T-helper 17 cell (primary cell): Measurements from ENCODE around the gene POLD2. TPM values are rescaled to one million over a fixed set of nuclear protein-coding genes. Genes with fewer than 3 reads are reported as not detected.

ENCODE experiments used
- ATAC-seq: fragments of 150-1000 bp; cut with Tn5 transposase; 2 replicates; pipeline ENCODE4 v1.10.0; 2021; ENCODE audit warnings: mild to moderate bottlenecking, moderate library complexity
- DNase-seq, 3 donors: peaks; one replicate each; pipeline versions ENCODE4 v3.0.0 to v3.0.0-alpha.2; 2020 to 2021
- H3K9me3 ChIP-seq: one replicate; pipeline ENCODE4 v1.7.0; 2013; ENCODE audit warnings: low read length, mild to moderate bottlenecking; ENCODE audit not compliant: control insufficient read depth, poor library complexity, severe bottlenecking
- H3K27ac Mint-ChIP-seq: one replicate; pipeline ENCODE4 v1.8.0; 2022; ENCODE audit warnings: mild to moderate bottlenecking, moderate library complexity, mixed read lengths
- H3K27me3 Mint-ChIP-seq: one replicate; pipeline ENCODE4 v1.8.0; 2022; ENCODE audit warnings: mixed read lengths
- H3K36me3 Mint-ChIP-seq: one replicate; pipeline ENCODE4 v1.8.0; 2022; ENCODE audit warnings: low read depth, mixed read lengths
- H3K4me1 Mint-ChIP-seq: one replicate; pipeline ENCODE4 v1.8.0; 2022; ENCODE audit warnings: mild to moderate bottlenecking, mixed read lengths
- H3K4me3 Mint-ChIP-seq: one replicate; pipeline ENCODE4 v1.8.0; 2022; ENCODE audit warnings: mild to moderate bottlenecking, moderate library complexity, mixed read lengths
- total RNA-seq, 4 donors: library from RNA in 2 of 4; stranded (reverse) in 2 of 4; gene quantifications; one replicate each; pipeline ENCODE4 v1.2.3 and lab custom pipeline; 2022 to 2026

Gene POLD2
- total RNA-seq, 2 donors from 2014 or later: 46.3 to 53.3 TPM

DNA sequence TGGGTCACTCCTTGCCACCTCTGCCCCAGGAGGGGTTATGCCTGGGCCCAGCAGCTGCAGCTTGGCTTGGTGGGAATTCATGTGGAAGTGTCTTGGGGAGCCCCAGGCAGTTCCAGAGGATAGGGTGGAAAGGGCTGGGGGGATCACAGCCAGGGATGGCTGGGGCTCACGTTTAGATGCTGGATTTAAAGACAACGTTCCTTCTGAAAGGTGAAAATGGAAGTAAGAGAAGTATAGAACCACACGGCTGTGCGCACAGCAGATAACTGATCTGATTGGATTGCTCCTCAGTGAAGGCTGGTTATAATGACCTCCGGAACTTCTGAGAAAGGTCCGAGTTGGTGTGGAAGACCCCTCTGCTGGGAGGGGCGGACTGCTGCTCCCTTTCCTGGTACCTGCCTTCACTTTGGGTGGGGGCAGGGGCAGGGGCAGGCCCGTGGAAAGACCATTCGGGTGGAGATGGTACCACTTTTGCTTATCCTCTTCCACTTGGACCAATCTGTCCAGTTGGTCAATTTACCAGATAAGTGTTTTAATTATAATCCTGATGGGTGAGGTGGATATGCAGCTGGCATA is 25.7 kb upstream of the POLD2 start:
- ATAC-seq (no peak), DNase-seq (no peak)
- H3K36me3 Mint-ChIP-seq: no peaks in the 10 kb centered on the region
- no peak overlapping the region for H3K27ac Mint-ChIP-seq
- H3K4me1 Mint-ChIP-seq: peaks cover 6% of the 10 kb centered on the region
- no peaks in the 10 kb centered on the region for H3K27me3 Mint-ChIP-seq
- H3K4me3 Mint-ChIP-seq: no peak overlapping the region
- H3K9me3 ChIP-seq: no peaks in the 10 kb centered on the region

DNA sequence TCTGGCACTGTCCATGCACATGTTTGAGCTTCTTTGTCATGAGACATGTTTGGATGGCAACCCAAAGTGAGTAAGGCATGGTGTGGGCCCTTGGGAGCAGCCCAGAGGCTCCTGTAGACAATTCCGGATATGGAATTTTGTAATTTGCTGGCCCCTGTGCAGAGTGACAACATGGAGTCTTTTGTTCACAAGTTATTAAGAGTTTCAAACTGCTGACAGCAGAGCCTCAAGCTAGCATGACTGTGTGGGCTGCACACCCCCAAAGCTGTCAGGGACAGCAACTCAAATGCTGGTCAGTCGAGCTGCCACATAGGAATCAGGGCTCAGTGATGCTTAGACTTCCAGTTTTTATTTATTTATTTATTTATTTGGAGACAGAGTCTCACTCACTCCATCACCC is 24.8 kb upstream of the POLD2 start:
- Mint-ChIP-seq H3K4me3 (peak overlapping the region; percentile 61), H3K27ac (no peak overlapping the region), H3K36me3 (no peaks in the 10 kb centered on the region), H3K4me1 (peaks cover 6% of the 10 kb centered on the region), H3K27me3 (no peaks in the 10 kb centered on the region)
- DNase-seq (no peak), ATAC-seq (no peak)
- no peaks in the 10 kb centered on the region for H3K9me3 ChIP-seq

DNA sequence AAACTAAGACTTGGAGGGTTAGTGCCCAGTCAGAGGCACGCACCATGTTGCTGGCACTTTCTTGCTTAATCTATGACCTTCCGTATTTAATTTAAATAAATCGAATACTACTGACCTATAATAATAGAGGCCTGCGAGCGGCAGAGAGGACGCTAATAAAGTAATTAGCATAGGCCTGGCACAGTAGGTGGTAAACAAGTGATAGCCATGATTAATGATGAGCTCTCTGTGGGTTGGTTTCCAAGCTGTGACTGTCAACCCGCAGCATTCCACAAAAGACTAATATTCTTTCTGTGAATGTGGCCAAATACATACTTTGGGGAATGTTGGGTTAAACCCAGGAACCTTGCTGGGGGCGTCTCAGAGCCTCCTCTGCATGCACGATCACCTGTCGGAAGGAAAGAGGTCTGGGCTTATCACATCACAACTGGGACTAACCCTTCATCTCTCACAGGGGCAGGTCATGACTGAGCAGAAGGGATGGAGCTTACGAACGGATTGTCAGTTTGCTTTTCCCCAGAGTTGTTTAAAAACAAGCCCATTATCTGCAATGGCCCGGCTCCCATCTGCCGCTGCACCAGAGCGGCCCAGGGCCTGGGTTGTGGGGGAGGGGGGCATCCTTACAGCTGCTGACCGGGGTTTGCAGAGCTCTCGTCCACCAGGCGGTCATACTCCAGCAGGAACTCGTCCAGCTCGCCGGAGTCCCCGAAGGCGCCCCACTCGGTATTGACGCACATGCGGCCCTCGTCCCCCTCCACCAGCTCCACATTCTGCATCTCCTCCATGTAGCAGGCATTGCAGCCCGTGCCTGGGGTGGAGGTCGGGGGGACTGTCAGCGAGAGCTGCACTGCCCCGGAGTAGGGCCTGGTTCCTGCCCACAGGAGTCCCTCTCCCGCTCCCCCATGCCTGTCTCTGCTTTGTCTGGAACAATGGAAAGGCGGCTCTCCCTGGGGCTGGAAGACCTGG is 24.0 kb upstream of the POLD2 start:
- Mint-ChIP-seq H3K4me3 (peak overlapping the region; percentile 61), H3K4me1 (peaks cover 6% of the 10 kb centered on the region), H3K36me3 (no peaks in the 10 kb centered on the region), H3K27ac (no peak overlapping the region), H3K27me3 (no peaks in the 10 kb centered on the region)
- ATAC-seq: no peak
- no peaks in the 10 kb centered on the region for H3K9me3 ChIP-seq
- DNase-seq: no peak

DNA sequence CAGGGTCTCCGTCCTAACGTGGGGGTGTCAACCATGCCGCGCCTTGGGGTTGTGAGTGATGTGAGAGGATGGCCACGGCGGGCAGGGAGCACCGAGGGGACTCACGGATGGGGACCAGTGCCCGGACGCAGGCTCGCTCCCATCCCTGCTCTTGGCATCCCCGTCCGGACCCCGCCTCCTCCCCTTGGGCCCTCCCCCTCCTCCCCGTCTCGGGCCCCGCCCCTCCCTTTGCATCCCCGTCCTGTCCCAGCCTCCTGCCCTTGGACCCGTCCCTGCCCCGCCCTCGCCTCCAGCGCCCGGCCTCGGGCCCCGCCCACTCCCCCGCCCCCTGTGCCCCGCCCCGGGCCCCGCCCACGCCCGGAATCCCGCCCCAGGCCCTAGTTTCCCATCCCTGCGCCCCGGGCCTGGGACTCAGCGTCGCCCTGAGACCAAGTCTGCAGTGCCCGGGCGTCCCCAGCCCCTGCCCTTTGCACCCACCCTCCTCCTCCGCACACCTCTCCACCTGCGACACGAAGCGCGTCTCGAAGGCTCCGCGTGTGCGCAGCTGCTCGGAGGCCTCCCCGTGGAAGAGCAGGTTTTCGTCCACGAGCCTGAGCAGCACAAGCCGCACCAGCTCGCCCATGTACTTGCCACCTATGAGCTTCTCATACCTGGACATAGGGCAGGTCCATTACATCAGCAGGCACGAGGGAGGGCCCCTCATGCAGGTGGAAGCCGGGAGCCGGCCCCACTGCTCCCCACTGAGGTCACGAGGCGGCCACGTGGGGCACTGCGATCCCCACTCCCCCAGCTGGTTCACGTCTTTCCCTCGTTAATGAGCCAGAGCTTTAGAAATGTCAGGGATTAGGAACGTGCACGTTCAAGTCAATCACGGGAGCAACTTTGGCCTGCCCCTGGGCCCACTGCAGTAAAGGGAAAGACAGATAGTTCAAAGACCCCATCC is 22.9 kb upstream of the POLD2 start:
- H3K9me3 ChIP-seq: no peaks in the 10 kb centered on the region
- DNase-seq (peak; percentile 18 to 67 (median 56)), ATAC-seq (peak; percentile 73)
- Mint-ChIP-seq H3K27me3 (no peaks in the 10 kb centered on the region), H3K4me1 (peaks cover 6% of the 10 kb centered on the region), H3K4me3 (peak overlapping the region; percentile 83), H3K36me3 (no peaks in the 10 kb centered on the region), H3K27ac (no peak overlapping the region)

DNA sequence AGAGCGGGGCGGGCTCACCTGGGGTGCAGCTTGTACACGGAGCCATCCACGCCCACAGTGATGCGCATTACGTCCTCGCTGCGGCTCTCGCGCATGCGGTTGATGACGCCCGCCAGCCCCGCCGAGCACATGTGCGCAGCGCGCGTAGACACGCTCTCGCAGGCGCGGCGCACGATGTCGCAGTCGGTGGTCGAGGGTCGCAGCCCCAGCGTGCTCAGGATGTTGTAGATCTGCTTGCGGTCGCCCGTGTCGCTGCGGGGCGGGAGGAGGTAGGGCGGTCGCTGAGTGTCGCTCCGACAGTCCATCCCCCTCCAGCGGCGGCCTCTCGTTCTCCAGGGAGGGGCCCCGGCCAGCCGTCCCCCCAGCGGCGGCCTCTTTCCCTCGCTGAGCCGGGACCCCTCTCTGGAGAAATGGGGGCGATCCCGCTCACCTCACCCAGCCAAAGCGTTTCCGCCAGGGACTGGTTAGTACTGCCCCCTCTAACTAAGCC is 22.2 kb upstream of the POLD2 start:
- peak overlapping the region; percentile 83 for H3K4me3 Mint-ChIP-seq
- H3K36me3 Mint-ChIP-seq: no peaks in the 10 kb centered on the region

DNA sequence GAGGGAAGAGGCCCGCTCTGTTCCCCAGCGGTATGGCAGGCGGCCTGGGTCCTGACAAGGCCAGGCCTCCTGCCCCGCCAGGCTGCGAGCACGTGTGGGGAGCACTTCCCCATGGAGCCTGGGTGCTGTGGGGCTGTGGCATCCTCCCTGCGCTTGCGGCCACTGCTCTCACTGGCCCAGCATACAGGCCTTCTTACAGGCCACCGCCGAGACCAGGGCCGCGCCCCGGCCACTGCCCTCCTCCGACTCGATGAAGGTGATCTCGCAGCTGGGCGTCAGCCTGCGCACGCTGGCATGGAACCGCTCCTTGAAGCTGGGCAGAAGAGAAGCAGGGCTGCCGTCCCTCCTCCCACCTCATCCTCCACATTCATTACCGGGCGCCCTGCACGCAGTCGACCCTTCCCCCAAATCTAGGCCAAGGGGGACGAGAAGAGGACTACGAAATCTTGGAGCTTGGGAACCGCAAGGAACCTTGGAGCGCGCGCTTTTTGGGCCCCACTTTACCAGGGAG is 21.7 kb upstream of the POLD2 start:
- peaks cover 6% of the 10 kb centered on the region for H3K4me1 Mint-ChIP-seq
- H3K9me3 ChIP-seq: no peaks in the 10 kb centered on the region
- H3K27ac Mint-ChIP-seq: no peak overlapping the region
- no peak for ATAC-seq
- no peak for DNase-seq
- H3K4me3 Mint-ChIP-seq: peak overlapping the region; percentile 83
- H3K27me3 Mint-ChIP-seq: no peaks in the 10 kb centered on the region
- H3K36me3 Mint-ChIP-seq: no peaks in the 10 kb centered on the region

More for the DNA sequence above, 22.2 kb upstream of the POLD2 start:
- no peak overlapping the region for H3K27ac Mint-ChIP-seq
- no peaks in the 10 kb centered on the region for H3K27me3 Mint-ChIP-seq
- no peaks in the 10 kb centered on the region for H3K9me3 ChIP-seq
- ATAC-seq (peak; percentile 81), DNase-seq (peak; percentile 40 to 43 (median 41))
- peaks cover 6% of the 10 kb centered on the region for H3K4me1 Mint-ChIP-seq

DNA sequence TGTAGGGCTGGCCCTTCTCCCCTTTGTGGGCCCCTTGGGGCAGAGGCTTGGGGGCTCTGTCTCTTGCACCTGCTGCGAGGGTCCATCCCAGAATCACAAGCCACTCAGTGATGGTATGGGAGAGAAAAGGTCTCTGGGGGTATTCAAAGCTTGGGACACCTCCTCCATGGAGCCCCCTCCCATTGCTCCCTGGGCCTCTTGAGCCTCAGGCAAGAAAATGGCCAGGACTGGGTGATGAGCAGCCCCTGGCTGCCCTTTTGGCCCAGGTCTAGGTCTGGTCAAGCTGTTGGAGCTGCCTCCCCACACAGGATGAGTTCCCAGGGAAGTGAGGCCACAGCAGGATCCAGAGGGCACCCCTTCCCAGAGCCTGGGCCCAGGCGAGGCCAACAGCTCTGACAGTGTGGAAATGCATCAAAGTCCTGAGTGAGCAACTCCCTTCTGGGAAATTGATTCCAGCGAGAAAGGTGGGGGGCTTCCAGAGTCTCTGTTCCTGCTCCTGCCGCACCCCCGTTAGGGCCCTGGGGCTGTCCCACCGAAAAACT is 21.1 kb upstream of the POLD2 start:
- ATAC-seq (no peak), DNase-seq (no peak)
- Mint-ChIP-seq H3K27me3 (no peaks in the 10 kb centered on the region), H3K4me1 (peaks cover 6% of the 10 kb centered on the region), H3K36me3 (no peaks in the 10 kb centered on the region), H3K27ac (no peak overlapping the region), H3K4me3 (peak overlapping the region; percentile 33)
- no peaks in the 10 kb centered on the region for H3K9me3 ChIP-seq

DNA sequence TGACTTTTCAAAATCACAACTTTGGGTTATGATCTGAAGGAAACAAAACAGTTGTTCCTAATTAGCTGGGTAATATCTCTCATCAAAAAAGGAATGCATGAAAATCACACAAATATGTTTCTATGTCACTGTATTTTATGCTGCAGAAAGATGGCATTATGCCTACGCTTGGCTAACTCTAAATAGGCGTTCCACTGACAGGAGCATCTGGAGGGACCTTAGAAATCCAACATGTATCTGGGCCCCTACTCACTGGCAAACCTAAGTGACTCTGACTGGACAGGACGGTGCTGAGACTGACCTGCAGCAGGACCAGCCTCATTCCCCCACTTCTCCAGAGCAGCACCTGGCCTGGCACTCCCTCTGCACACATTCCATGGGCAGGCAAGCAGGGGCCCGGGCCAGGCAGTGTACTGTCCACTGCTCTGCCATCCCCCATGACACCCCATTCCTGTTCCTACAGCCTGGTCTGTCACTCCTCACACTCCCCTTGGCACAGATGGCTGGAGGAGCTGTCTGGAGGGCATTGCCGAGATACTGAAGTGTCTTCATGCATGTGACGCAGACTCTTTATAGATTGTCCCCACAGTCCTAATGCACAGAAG is 20.4 kb upstream of the POLD2 start:
- peaks cover 6% of the 10 kb centered on the region for H3K4me1 Mint-ChIP-seq
- H3K4me3 Mint-ChIP-seq: no peak overlapping the region
- no peak overlapping the region for H3K27ac Mint-ChIP-seq
- no peaks in the 10 kb centered on the region for H3K36me3 Mint-ChIP-seq
- H3K27me3 Mint-ChIP-seq: no peaks in the 10 kb centered on the region
- ATAC-seq: no peak
- no peak for DNase-seq
- H3K9me3 ChIP-seq: no peaks in the 10 kb centered on the region

DNA sequence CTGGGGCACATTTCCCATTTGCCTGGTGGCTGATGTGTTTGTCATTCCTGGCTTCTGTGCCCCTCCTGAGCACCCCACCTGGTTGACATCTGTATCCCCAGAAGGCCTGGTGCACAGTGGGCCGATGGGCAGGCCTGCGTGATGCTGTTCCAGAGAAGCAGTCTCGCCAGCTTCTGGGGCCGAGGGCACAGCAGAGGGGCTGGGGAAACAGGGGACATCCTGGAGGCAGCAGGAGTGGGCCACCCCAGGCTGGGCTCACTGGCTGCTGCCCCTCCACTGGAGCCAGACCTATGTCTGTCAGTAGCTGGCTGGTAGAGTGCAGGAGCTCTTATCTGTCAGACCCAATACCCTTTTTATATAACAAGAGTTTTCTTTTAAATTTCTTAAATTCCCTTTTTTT is 18.7 kb upstream of the POLD2 start:
- Mint-ChIP-seq H3K27ac (no peak overlapping the region), H3K27me3 (peaks cover 4% of the 10 kb centered on the region), H3K36me3 (no peaks in the 10 kb centered on the region), H3K4me3 (no peak overlapping the region), H3K4me1 (peaks cover 6% of the 10 kb centered on the region)
- no peak for ATAC-seq
- H3K9me3 ChIP-seq: no peaks in the 10 kb centered on the region
- DNase-seq: no peak

DNA sequence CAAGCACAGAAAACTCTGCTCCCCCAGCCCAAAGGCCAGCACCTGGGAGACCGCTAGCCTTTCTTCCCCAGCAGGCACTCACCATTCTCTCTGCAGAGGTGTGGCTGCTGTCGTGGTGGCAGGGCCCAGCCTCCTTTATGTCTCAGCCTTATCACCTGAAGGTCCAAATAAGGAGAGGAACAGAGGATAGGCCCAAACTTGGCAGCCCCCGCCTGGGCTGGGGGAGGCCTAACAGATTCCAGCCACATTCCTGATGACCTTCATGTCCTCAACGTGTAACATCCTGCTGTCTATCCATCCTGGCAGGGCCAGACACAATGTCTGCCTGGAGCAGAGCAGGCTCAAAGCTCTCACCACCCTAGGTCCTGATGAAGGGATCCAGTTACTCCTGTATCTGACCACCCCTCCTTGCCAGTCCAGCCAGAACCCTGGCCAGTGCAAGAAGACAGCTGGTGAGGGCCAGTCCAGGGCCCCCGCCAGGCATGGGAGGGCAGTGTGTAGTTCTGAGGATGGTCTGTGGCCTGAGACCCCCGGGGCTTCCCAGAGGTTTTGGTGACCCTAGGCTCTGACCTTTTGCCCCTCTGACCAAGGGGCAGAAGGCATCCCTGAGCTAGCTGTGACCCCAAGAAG is 18.0 kb upstream of the POLD2 start, which contains the start of gene MYL7:
TSS of gene MYL7 (minus strand) at position 112 of the 630 bp plus-strand sequence. CDS start at position 85, 27 bp downstream.
- H3K4me1 Mint-ChIP-seq: peaks cover 6% of the 10 kb centered on the region
- no peak for ATAC-seq
- DNase-seq: no peak
- no peak within 1 kb of the TSS for H3K27ac Mint-ChIP-seq
- no peaks in the 10 kb centered on the region for H3K9me3 ChIP-seq
- H3K36me3 Mint-ChIP-seq: no peaks in the 10 kb centered on the region
- H3K4me3 Mint-ChIP-seq: no peak within 1 kb of the TSS
- peaks cover 4% of the 10 kb centered on the region for H3K27me3 Mint-ChIP-seq

DNA sequence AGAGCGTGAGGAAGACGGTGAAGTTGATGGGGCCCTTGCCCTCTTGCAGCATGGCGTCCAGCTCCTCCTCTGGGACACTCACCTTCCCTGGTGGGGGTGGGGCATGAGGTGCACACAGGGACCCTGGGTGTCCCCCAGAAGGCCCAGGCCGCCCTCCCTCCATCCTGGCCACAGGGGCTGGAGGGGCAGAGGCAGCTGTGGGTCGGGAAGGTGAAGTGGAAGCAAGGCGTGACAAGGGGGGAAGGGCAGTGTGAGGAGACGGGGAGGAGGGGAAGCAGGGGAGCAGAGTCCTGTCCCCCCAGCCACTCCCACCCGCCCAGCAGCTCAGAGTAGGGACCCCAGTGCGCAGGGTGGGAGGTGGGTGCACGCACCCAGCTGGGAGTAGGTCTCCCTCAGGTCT is 17.0 kb upstream of the POLD2 start:
- Mint-ChIP-seq H3K27ac (no peak overlapping the region), H3K4me1 (peaks cover 4% of the 10 kb centered on the region), H3K27me3 (peaks cover 6% of the 10 kb centered on the region), H3K36me3 (no peaks in the 10 kb centered on the region), H3K4me3 (no peak overlapping the region)
- DNase-seq (no peak), ATAC-seq (no peak)
- H3K9me3 ChIP-seq: no peaks in the 10 kb centered on the region
